ENCODE results near the gene MIOX. TPM values are rescaled to one million over a fixed set of nuclear protein-coding genes. Genes with fewer than 3 reads are reported as not detected.

Gene MIOX
- total and polyA plus RNA-seq, 2 donors (not counting 3 experiments of a cell fraction or from before 2014, with no cell fraction given) = not detected

- no peaks in the 10 kb centered on the region for H3K27me3 ChIP-seq (ENCODE audit: control insufficient read depth in 2 of 2, insufficient read depth in 2 of 2, low read length in 2 of 2)
- no peaks in the 10 kb centered on the region for H4K20me1 ChIP-seq (replicated peaks; ENCODE audit: control insufficient read depth, extremely low read depth, insufficient read depth, low read length)
- FAIRE-seq (no peak), DNase-seq (ENCODE audit: low read depth, low spot score) (no peak)
- dilution Hi-C loops (cut with MboI; ENCODE audit: extremely low pct_ligation_motif_present, low sequenced_read_pairs) = no loop called here
- H2AFZ ChIP-seq (ENCODE audit: low read depth, low read length) = no peak overlapping the region
- ChIA-PET POLR2A (no interaction called here), CTCF (interaction anchor here (1.1 to 1.3 kb wide), 2 partner anchors 9 to 36 kb away, joined by 3 to 5 read pairs; no protein-coding TSS in a partner anchor)
- H3K9me1 ChIP-seq (replicated peaks; ENCODE audit: control insufficient read depth, extremely low read depth, insufficient read depth, low read length) = no peaks in the 10 kb centered on the region
- H3K9ac ChIP-seq (replicated peaks; ENCODE audit: extremely low read depth, insufficient read depth, low read length) = no peak overlapping the region
- H3K4me1 ChIP-seq (ENCODE audit: control insufficient read depth, extremely low read depth, insufficient read depth, low read length) = no peaks in the 10 kb centered on the region
- no peaks in the 10 kb centered on the region for H3K79me2 ChIP-seq (ENCODE audit: control insufficient read depth, insufficient read depth, low read length)
- no peak overlapping the region for H3K4me3 ChIP-seq (replicated peaks in 1 of 3; ENCODE audit: insufficient read depth in 1 of 3, low read depth in 1 of 3, low read length in 3 of 3)
- intact Hi-C loops (cut with micrococcal nuclease) = no loop called here
- peaks cover 0 to 82% of the 10 kb centered on the region in 2 experiments for H3K36me3 ChIP-seq (ENCODE audit: control insufficient read depth in 2 of 2, extremely low read depth in 1 of 2, insufficient read depth in 2 of 2, low read length in 2 of 2)
- no peaks in the 10 kb centered on the region for H3K9me3 ChIP-seq (replicated peaks; ENCODE audit: control insufficient read depth, insufficient read depth, low read length)
- no TSS peak for BruUV-seq (replicated peaks)
- H3K4me2 ChIP-seq (ENCODE audit: insufficient read depth, low read length) = no peak overlapping the region
- H3K27ac ChIP-seq (ENCODE audit: insufficient read depth, low read depth, low read length) = no peak overlapping the region
- no peak for TF ChIP-seq MAX (IDR thresholded peaks at IDR 0.05; ENCODE audit: insufficient read depth, insufficient read length)
- TF ChIP-seq FOS (IDR thresholded peaks at IDR 0.05; ENCODE audit: borderline replicate concordance, insufficient read depth, low read length) = no peak
- no peak for TF ChIP-seq POLR2AphosphoS5 (IDR thresholded peaks at IDR 0.05; ENCODE audit: insufficient read depth, low read depth, low read length)
- TF ChIP-seq JUN (IDR thresholded peaks at IDR 0.05; ENCODE audit: borderline replicate concordance, insufficient read depth, insufficient read length, low read depth) = no peak
- no peak for TF ChIP-seq MYC (IDR thresholded peaks at IDR 0.05; ENCODE audit: low read depth, low read length)
- no peak for TF ChIP-seq GATA2 (IDR thresholded peaks at IDR 0.05; ENCODE audit: insufficient read depth, insufficient read length, low read depth, low read length)
- TF ChIP-seq EZH2 (IDR thresholded peaks at IDR 0.05; ENCODE audit: borderline replicate concordance, low read depth, low read length, severe bottlenecking) = no peak
- no peak for TF ChIP-seq POLR2A (IDR thresholded peaks at IDR 0.05; ENCODE audit: low read depth, low read length)
- no peak for TF ChIP-seq CTCF (IDR thresholded peaks at IDR 0.05; ENCODE audit: extremely low read depth in 1 of 2, insufficient read depth in 1 of 2, low read depth in 1 of 2, low read length in 2 of 2)
Measured at GRCh38 chr22:50461536-50461935, 25.1 kb upstream of the MIOX start.
